HG02943 (cell line): ENCODE data around the gene SLC24A3.

Experiments
- ATAC-seq: cut with Tn5 transposase; IDR thresholded peaks from one replicate; pipeline ENCODE4 v1.9.1; 2021; ENCODE audit warnings: mild to moderate bottlenecking, low read depth, moderate library complexity; ENCODE audit not compliant: unreplicated experiment

Gene SLC24A3

GRCh38 chr20:19300395-19300794 lies 88.0 kb downstream of the SLC24A3 start:
- no peak for ATAC-seq

- no peak for ATAC-seq
These were observed 88.7 kb downstream of the SLC24A3 start for GRCh38 chr20:19301142-19301541.

DNA sequence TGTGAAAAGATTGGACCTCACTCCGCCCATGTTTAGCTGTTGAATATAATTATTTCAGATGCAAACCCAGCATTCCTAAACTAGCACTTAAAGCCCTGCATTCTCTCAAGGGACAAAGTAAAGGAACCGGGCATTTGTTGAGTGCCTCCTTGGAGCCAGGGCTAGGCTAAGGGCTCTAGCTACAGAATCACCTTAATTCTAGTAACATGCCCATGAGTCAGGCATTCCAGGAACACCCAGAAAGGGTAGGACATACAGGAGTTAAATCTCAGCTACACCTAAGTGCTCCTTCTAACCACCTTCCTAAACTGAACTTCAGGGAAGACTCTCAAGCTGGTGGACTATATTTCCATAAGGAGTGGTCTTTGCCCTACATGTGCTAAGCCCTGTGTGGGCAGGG lies 89.4 kb downstream of the SLC24A3 start:
- no peak for ATAC-seq

DNA sequence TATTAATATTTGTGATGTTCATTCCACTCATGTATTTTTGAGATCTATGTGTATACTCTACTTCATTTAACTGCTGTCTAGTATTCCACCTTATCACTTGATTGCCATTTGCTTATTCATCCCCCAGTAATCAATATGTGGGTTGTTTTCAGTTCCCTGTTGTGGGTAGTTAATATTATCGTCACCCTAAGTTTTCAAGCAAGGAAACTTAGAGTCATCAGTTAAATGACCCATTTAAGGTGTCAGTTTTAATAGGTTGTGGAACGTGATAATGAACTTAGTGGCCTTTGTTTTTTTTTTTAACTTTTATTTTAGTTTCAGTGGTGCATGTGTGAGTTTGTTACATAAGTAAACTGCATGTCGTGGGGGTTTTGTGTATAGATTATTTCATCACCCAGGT lies 90.3 kb downstream of the SLC24A3 start:
- ATAC-seq, result no peak

- no peak for ATAC-seq
These were observed 91.9 kb downstream of the SLC24A3 start for GRCh38 chr20:19304389-19304788.

- no peak for ATAC-seq
These were observed 92.5 kb downstream of the SLC24A3 start for GRCh38 chr20:19304886-19305415.

- no peak for ATAC-seq
These were observed 95.7 kb downstream of the SLC24A3 start for GRCh38 chr20:19308146-19308545.

DNA sequence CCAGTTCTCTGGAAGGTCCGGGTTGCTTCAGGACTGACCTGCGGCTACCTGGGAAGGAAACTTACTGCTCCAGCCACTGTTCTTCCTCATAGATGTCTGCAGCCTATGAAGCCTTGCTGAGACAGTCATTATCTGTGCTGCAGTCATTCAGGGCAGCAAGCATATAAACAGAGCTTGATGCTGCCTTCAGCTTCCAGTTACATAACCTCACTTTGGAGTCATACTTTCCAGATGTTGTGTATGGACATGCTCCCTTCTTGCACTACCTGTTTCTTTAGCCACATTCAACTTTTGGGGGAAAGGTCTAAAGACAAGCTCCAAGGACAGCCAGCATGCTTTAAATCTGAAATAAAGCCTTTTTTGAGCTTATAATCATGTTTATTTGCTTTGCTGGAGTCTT lies 98.1 kb downstream of the SLC24A3 start:
- ATAC-seq, result no peak

DNA sequence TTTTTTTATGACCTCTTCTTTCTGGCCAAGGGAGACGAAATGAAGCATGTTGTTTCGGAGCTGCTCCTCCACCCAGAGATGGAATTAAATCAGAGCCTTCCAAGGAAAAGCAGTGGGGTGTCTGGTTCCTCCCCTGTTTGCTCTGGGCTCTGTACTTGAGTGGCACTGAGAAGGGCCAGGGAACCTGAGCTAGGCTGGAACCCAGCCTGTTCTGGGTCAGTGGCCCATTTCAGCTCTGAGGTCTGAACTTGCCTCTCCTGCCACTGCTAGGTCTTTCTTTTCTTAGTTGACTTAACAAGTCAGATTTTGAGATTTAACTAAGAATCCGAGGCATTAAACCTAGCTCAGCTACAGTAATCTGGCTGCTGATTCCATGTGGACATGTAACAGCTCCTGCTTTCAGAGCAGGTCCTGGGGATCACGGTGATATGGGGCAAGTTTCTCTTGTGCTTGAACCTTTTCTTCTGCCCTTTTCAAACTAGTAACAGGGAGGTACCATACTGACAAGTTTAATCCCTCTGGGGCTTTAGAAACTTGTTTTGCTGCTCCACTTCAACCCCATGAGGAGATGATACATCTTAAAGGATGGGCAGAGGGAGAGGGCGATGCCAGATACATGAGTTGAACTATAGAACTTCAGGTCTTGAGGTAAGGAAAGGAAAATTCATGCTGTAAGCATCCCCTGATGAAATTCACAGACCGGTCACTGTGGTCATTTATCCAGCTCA lies 101.1 kb downstream of the SLC24A3 start:
- ATAC-seq, result no peak

DNA sequence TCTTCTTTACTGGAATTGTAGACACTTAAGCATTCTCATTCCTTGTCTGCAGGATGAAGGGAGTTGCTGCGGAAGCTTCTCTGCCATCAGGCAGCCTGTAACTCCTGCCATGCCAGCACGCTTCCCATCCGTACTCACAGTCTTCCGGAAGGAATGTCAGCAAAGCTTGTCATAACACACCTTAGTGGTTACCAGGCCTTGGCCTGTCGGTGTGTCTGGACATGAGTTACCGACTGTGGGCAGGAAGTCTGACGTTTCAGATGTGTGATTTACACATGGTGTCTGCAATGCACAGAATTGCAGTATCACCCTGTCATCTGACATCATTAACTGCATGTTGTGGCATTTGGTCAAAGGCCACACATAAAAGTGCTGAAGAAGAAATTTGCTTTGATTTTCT lies 102.2 kb downstream of the SLC24A3 start:
- no peak for ATAC-seq

GRCh38 chr20:19317237-19318069 lies 105.0 kb downstream of the SLC24A3 start:
- ATAC-seq, result no peak

GRCh38 chr20:19318610-19319009 lies 106.2 kb downstream of the SLC24A3 start:
- ATAC-seq, result no peak

- no peak for ATAC-seq
These were observed 107.6 kb downstream of the SLC24A3 start for GRCh38 chr20:19320005-19320404.

DNA sequence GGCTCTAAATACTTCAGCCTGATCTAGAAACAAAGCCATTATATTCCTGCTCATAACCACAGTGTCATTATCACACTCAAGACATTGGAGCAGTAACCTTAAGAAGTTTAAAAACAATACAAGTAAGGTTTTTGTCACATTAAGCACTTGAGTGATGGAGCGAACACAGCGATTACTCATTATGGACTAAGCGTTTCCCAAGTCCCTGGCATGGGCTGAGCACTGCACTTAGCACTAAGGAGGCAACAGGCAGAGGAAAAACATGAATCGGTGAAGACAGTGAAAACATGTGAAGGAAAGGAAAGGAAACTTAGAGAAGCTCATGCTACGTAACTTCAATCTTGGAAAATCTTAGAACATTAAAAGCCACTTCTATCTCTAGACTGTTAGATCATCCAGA lies 108.7 kb downstream of the SLC24A3 start:
- no peak for ATAC-seq

DNA sequence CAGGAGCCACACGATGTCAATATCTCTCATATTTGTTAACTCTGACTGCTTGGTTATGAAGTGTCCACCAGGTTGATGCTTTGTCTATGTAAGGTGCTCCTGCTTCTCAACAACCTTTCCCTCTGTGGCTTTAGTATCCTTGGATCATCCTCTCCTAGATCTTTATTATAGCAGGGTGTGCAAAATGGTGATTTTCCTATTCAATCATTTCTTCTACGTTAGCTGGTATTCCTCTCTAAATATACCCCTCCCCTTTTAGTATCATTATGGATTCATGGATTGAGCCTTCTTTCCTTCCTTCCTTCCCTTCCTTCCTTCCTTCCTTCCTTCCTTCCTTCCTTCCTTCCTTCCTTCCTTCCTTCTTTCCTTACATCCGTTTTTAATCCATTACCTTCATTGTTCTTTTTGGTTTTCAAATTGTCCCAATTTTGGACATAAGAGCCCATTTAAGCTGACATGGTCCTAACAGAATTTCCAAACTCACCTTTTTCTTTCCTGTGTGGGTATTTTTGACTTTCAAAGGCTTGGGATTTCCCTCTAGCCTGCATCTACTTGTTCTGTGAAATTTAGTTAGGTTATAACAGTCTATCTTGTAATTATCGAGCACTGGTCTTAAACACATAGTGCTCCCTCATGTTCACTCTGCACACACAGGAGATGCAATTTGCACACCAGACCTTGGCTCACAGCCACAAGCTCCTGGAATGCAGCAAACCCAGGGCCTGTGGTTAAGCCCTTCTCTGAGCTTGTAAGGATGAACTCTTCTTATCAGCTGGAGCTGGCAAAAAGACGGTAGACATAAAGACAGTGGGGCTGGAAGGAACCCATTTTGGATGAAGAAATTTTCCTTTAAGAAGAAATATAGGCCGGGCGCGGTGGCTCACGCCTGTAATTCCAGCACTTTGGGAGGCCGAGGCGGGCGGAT lies 109.9 kb downstream of the SLC24A3 start:
- ATAC-seq, result no peak

- ATAC-seq, result no peak
These were observed 115.0 kb downstream of the SLC24A3 start for GRCh38 chr20:19327401-19327800.

GRCh38 chr20:19328676-19329075 lies 116.2 kb downstream of the SLC24A3 start:
- ATAC-seq, result no peak

- ATAC-seq, result no peak
These were observed 117.6 kb downstream of the SLC24A3 start for GRCh38 chr20:19330038-19330437.

- ATAC-seq, result no peak
These were observed 118.3 kb downstream of the SLC24A3 start for GRCh38 chr20:19330731-19331130.

- no peak for ATAC-seq
These were observed 121.1 kb downstream of the SLC24A3 start for GRCh38 chr20:19333563-19333962.

GRCh38 chr20:19335341-19335740 lies 122.9 kb downstream of the SLC24A3 start:
- ATAC-seq, result no peak
